Head of caudate nucleus (tissue), 42 donors: ENCODE measurements around the gene TENM3.
"Not testable (repeated sequence)": the region's sequence is repeated elsewhere in the genome, so short reads cannot be mapped to it uniquely, and the experiment has no call there.

Source experiments
- DNase-seq, 42 donors: peaks; one replicate each; pipeline versions ENCODE4 v3.0.0 to v3.0.0-alpha.2; 2020 to 2021; ENCODE audit warnings: mixed read lengths in 7 of 42
- intact Hi-C: fragments of 100-400 bp; cut with DNase I; formaldehyde crosslinking; loops from one replicate; pipeline ENCODE4 v1.15.0; 2022

The TENM3 gene

DNA sequence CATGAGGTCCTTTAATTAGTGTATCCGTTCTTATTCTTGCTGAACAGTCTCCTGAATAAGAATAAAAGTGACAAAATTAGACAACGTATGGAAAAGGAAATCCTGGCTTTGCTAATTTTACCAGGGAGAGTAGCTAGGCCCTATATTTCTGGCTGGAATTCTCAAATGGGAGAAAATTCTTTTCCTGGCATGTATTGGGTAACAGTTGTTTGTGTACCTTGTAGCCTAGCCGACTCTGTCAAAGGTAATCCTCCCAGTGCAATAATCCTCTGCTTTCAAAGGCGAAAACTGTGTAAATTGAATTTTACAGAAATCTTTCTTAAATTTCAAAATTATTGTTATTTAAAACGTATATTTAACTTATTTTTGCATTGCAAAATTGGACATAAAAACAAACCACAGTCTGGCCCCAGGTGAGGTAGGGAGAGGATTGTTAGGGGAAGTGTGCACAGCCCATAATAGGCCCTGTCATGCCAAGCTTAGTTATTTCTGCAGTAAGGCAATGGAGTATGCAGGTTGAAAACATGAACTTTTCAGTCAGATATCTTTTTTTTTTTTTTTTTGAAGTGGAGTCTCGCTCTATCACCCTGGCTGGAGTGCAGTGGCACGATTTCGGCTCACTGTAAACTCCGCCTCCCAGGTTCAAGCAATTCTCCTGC is 18.9 kb upstream of the TENM3 start:
- intact Hi-C loops: no loop called here
- DNase-seq: peak in 1 of 42 donors; percentile 26

DNA sequence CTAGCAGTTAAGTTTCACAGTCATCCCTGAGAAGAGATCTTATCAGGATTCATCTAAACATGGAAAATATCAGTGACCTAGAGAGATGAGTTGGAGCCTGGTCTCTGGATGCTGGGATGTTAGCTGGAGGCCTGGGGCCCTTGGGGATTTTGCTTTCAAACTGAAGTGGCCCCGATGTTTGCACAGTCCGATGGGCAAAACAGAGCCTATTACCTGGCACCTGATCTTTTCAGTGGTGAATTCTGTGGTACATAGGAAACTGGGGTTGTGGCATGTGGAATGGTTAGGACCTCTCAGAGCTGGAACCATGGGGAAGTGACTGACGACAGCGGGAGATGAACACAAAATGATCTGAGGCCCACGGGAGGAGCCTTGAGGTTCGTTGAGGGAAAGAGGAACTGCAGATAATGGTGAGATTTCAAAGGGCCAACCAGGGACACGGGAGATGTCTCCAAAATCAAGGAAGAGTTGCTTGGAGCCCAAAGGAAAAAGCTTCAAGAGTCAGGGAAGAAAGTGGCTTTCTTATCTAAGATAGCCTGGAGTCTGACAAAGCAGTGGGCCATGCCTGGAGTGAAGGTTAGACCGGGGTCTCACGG is 17.8 kb upstream of the TENM3 start:
- DNase-seq: no peak
- intact Hi-C loops: no loop called here

DNA sequence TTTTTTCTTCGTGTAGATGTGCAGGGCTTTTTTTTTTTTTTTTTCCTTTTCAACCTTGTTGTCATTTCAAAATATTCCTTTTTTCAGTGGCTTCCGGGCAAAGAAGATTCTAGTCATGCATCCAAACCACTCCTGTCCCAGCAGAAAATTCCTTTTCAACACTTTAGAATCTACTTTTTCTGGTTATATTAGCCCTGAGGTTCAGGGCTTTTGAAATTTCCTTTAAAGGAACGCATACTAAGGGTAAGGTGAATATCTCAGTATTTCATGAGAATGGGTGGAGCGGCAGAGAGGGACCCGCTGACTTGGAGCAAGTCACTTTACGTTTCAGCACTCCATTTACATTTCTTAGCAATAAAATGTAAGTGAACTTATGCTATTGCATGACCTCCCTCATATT is 15.6 kb upstream of the TENM3 start:
- intact Hi-C loops: no loop called here
- no peak for DNase-seq

DNA sequence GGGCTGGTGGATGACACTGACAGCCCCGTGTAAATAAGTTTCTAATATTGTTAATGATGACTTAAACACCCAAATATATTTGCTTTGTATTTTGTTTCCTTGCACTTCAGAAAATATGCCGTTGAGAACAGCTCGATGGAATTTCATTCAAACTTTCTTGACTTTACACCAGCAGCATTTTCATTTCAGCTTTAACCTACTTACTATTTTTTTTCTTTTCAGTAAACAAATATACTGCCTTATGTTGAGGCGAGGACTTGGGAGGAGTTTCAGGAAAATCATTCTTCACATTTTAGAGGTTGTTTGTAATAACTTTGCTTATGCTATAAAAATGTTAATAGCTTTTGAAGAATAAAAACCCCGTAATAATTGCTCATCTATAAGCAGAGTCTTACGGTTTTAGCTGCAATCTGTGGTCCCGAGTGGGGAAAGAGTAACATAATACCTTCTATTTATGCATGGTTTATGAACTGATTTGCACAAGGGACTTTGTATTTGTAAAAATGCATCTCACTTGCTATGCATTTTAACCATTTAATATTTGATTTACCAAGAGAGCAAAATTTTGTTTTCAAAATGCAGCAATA is 14.1 kb upstream of the TENM3 start:
- DNase-seq: peak in 1 of 42 donors; percentile 7
- intact Hi-C loops: no loop called here

DNA sequence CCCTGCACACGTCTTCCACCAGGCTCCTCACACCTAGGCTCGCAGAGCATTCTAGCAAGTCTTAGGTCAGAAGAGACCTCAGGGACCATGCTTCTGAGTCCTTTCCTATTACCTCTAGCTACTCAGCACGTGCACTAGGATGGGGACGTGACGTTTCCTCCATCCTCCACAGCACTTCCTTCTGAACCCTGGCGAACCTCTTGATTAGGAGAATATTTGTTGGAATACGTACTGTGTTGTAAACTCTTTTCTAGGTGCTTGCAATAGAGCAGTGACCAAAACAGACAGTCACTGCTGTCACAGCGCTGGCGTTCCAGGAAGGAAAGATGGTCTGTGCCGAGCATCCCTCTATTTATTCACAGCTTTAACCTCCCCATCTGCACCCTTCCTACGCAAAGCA is 12.9 kb upstream of the TENM3 start:
- intact Hi-C loops: no loop called here
- DNase-seq: no peak

DNA sequence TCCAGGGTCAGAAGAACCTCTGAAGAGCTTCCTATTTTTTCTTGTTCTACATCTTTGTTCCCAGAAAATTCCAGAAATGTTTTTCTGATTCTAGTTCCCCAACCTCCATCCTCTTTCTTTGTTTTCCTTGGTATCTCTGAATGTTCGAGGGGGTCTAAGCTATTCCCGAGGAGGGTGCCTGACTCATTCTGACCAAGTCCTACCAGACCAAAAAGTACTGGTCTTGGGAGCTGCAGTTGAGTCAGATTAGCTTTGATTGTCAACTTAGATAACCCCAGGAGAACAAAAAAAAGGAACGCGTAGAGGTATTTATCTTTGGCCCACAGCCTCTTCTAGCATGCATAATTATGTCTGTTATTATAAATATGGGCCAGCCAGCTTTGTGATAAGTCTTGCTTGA is 12.1 kb upstream of the TENM3 start:
- no peak for DNase-seq
- intact Hi-C loops: no loop called here

DNA sequence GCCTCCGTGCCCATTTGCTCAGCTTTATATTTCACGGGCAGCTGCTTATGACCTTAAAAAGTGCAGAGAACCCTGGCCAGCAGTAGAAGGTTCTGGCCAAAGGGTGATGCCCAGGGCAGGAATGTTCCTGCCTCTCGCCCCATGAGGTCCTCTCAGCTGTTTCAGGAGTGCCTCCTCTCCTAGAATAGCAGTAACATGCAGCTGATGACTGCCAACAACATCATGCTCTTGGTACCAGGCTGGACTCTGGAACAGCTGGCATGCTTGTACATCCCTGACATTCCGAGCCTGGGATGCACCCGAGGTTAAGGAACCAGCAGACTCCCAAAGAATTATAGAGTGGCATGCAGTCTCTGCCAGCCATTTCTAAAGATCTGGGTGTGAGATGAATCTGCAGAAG is 11.7 kb upstream of the TENM3 start:
- intact Hi-C loops: no loop called here
- DNase-seq: no peak

DNA sequence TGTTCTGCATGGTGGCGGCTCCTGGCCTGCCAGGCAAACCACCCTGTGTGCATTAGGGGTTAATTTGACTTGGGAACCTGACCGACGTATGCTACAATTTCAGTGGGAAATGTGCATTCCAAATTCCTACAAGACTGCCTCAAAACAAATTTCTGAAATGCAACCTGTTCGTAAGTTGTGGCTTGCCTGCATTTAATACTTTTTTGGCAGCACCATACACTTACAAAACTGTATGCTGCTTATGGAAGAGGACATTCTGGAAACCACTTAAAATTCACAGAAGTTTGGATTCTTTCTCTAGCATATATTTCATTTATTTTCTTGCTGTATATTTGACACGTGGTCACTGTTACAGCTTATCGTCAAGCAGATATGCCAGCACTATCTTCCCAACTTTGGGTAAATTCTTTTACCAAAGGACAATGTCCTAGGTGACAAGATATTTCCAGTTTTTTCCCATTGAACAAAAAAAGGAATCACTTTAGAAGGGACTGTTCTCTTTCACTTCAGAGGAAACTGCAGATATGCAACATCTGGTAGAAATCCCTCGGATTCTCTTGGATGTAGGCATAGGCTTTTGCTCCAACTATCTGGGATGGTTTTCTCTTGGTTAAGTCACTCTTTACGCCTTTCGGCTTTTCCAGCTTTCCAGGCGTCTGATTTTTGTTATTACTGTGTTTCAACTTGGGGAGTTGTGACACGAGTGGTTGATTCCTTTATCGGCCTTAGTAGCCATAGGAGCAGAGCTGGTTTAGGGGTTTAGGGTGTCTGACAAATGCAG is 9.7 kb upstream of the TENM3 start:
- intact Hi-C loops: no loop called here
- no peak for DNase-seq

DNA sequence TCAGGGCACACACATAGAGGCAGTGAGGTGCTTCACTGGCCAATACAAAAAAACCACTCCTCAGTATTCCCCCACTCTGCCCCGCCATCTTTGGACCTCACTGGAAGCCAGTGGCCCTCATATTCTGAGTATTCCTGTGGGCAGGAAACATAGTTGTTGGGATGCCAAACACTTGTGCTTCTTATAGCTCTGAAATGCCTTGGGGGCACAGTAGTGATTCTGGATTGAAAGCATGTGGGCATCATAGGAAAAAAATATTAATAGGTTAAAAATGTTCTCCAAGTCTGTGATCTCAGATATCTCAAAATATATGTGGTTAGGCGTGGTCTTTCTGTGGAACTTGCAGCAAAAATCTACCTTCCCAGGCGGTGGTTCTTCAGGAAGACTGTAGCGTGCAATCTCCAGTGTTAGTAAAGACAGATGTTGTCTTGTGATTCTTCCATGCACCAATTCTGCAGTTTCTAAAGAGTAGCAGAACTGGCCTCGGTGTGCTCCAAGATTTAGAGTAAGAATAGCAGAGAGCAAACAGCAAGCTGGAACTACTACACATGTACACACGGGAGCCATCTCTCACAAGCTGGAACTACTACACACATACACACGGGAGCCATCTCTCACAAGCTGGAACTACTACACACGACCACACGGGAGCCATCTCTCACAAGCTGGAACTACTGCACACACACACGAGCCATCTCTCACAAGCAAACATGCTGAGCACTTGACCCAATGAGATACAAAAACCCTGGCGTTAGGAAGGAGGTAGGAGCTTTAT is 8.0 kb upstream of the TENM3 start:
- intact Hi-C loops: no loop called here
- no peak for DNase-seq

DNA sequence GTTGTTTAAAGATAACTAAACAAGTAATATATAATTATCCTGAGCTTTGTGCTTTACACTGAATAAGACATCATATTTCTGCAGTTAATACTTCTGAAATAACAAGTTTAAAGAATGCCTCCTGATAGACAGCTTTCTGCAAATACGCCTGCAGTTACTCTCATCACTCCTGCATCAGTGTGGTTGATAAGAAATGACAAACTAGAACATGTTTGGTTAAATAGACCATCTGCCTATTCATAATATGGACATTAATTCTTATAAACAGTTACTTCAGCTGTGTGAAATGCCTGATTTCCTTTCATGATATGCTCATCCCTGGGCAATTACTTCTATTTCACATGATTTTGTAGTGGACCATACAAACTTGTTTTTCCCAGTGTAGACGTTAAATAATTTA is 7.0 kb upstream of the TENM3 start:
- intact Hi-C loops: no loop called here
- DNase-seq: no peak

DNA sequence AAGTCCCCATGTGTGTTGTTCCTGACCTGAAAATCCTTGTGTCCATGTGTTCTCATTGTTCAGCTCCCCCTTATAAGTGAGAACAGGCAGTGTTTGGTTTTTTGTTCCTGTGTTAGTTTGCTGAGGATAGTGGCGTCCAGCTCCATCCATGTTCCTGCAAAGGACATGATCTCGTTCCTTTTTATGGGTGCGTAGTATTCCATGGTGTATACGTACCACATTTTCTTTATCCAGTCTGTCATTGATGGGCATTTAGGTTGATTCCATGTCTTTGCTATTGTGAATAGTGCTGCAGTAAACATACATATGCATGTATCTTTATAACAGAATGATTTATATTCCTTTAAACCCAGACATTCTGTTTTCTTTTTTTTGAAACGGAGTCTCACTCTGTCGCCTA is 6.2 kb upstream of the TENM3 start:
- DNase-seq, intact Hi-C loops: not testable (repeated sequence)

DNA sequence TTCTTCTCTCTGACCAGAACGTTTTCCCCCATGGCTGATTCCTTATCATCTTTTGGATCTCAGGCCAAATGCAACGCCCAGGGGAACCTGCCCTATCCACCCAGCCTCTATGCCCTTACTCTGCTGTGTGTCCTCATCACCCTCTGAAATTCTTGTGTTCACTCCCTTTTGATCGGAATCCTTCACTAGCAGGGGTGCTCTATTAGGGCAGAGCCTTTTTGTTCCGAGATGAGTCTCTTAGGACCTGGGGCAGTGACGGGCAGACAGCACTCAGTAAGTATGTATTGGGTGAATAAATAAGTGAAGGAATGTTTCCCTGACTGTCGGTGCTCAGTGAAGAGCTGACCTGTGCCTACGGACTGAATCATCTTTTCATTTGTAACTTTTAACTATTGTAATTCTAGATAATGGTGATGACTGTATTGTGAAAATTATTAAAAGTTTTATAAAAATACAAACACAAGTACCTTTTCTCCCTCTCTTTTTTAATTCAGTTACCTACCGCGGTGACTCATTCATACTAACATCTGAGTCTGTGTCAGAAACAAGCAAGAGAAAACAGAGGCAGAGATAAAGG is 4.8 kb upstream of the TENM3 start:
- no peak for DNase-seq
- intact Hi-C loops: no loop called here

DNA sequence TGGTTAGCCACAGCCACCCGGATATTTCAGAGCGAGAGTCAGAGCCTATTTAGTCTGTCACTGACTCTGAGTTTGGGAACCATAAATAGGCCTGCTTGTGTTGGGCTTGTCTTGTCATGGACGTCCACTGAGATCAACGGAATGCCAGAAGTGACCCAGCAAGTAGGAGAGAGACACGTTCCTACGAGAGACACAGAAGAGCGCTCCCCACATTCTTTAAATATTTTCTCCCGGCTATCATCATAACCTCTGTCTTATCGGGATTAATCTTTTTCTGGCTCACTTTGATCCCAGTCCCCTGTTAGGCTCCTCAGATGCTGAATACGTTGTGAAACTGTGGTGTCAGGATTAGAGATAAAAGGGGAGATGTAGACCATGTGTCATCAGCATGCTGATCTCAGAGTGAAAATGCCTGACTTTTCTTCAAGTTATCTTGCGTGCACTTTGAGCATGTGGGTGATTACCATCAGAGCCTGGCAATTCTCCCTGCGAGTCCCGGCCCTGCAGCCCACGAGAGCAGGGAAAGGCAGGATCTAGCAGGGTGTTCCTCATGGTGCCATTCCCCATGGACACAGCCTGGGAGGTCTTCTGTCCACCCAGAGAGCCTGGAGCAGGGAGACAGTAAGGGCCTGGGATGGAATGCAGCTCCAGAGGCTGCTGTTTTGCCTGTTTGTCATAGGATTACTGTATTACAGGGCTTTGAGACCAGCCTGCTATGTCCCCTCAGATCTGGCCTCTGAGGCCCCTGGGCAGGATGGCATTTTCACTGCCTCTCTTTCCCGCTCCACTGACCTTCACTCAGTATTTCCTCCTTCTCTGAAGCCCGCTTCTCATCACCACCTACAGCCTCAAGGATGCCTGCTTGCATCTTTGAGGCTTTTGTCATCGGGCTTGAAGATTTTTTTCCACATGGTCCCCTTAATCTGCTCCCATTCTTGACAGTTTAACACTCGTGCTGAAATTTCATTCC is 2.8 kb upstream of the TENM3 start:
- intact Hi-C loops: no loop called here
- no peak for DNase-seq

DNA sequence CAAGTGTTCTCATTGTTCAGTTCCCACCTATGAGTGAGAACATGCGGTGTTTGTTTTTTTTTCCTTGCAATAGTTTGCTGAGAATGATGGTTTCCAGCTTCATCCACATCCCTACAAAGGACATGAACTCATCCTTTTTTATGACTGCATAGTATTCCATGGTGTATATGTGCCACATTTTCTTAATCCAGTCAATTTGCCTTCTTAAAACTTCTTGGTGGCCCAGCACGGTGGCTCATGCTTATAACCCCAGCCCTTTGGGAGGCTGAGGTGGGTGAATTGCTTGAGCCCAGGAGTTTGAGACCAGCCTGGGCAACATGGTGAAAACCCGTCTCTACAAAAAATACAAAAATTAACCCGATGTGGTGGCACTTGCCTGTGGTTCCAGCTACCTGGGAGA is 942 bp upstream of the TENM3 start:
- intact Hi-C loops: not testable (repeated sequence)

DNA sequence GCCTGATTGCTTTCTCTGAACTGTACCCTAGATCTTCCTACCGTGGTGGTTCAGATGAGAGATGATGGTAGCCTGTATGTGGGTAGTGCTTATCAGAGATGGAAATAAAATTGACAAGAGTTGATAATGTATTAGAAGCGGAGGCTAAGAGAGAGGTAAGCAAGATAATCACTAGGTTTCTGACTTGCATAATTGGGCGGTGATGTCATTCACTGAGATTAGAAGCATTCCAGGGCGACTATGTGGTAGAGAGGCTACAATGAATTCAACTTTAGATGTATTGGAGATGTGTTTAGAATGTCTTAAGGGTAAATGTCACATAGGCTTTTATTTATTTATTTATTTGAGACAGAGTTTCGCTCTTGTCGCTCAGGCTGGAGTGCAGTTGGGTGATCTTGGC is 415 bp upstream of the TENM3 start:
- intact Hi-C loops: no loop called here
- no peak for DNase-seq

More for the DNA sequence above, 942 bp upstream of the TENM3 start:
- DNase-seq: not testable (repeated sequence)

DNA sequence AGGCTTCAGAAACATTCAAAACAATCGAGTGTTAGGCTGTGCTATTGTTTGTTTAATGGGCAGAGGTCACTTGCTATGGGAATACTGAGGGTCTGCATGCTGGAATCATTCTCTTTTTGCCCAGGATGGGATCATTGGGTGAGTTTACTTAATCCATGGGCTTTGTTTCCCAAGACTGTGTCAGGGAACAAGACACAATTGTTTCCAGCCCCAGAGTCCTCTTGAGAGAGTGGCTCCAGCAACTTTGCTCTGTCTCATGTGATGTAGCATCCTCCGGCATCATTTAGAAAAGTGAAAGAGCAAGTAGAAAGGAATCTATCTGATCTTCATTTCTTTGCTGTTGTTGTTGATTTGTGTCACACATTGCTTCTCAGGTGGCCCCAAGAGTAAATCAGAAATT is 1.8 kb downstream of the TENM3 start:
- intact Hi-C loops: no loop called here
- DNase-seq: no peak

DNA sequence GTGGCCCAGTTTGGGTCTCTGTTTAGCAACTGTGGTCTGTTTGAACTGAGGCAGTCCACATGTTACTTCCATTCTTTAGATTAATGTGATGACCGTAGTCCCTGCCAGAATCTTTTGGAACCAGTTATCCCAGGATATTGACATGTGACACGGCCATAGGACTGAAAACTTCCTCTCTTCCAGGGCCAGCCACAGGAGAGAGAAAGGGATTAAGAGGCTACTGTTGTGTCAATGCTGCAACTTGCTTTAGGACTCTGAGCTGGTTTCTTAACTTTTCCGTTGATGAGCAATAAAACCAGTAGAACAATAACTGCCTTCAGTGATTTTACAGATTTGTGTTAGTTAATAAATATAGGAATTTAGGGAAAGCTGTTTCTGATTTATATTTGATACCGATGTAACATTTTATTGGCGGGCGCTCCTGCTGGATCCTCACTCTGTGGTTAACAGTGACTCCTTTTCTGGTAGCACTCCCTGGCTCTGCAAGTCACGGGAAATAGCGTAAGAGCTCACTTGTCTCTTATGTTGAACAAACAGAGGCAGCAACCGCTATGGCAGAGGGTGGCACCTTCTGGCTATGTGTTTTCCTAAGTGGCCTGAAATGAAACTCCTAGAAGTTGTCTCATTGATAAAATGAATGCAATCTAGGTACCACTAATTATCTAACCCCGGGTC is 2.5 kb downstream of the TENM3 start:
- no peak for DNase-seq
- intact Hi-C loops: no loop called here
